SK-N-SH treated with all-trans-retinoic acid at 6 μM for 48 hours (cell line): ENCODE measurements around the gene AKR1D1.

Experiments used
- ATAC-seq: fragments of 200-7000 bp; cut with Tn5 transposase; 3 replicates; pipeline ENCODE4 v1.9.1; 2020; ENCODE audit warnings: mild to moderate bottlenecking, moderate library complexity
- ARNTL ChIP-seq: fragments of 450-650 bp; formaldehyde crosslinking; IDR thresholded peaks from 2 replicates; pipeline ENCODE4 v1.5.0; 2020; ENCODE audit warnings: low read depth, mild to moderate bottlenecking, moderate library complexity, borderline replicate concordance
- CSDC2 ChIP-seq: fragments of 250-450 bp; sonication (Bioruptor Pico); IDR thresholded peaks from 2 replicates; pipeline ENCODE4 v1.5.0; 2020; ENCODE audit warnings: mild to moderate bottlenecking, moderate library complexity
- ESRRG ChIP-seq: fragments of 250-450 bp; sonication (Bioruptor Pico); IDR thresholded peaks from 2 replicates; pipeline ENCODE4 v1.6.1; 2021; ENCODE audit warnings: mild to moderate bottlenecking
- GLIS3 ChIP-seq: fragments of 250-450 bp; sonication (Bioruptor Pico); IDR thresholded peaks from 2 replicates; pipeline ENCODE4 v1.5.0; 2020; ENCODE audit warnings: mild to moderate bottlenecking, moderate library complexity
- ISL1 ChIP-seq: fragments of 250-450 bp; sonication (Bioruptor Pico); IDR thresholded peaks from 2 replicates; pipeline ENCODE4 v2.1.2; 2022; ENCODE audit warnings: mild to moderate bottlenecking, moderate library complexity
- OSR1 ChIP-seq: fragments of 250-450 bp; sonication (Bioruptor Pico); IDR thresholded peaks from 2 replicates; pipeline ENCODE4 v1.8.0; 2022; ENCODE audit warnings: moderate library complexity, mild to moderate bottlenecking, inconsistent platforms
- PATZ1 ChIP-seq: fragments of 250-450 bp; sonication (Bioruptor Pico); IDR thresholded peaks from 2 replicates; pipeline ENCODE4 v1.8.0; 2020; ENCODE audit warnings: mild to moderate bottlenecking, moderate library complexity, borderline replicate concordance
- PPARA ChIP-seq: fragments of 250-450 bp; sonication (Bioruptor Pico); IDR thresholded peaks from 2 replicates; pipeline ENCODE4 v1.5.0; 2020; ENCODE audit warnings: mild to moderate bottlenecking, borderline replicate concordance
- RARB ChIP-seq: fragments of 250-450 bp; sonication (Bioruptor Pico); IDR thresholded peaks from 2 replicates; pipeline ENCODE4 v1.8.0; 2021; ENCODE audit warnings: mild to moderate bottlenecking, moderate library complexity
- SNAI2 ChIP-seq: fragments of 250-450 bp; sonication (Bioruptor Pico); IDR thresholded peaks from 2 replicates; pipeline ENCODE4 v1.5.0; 2020; ENCODE audit warnings: mild to moderate bottlenecking, moderate library complexity
- TCF4 ChIP-seq: fragments of 250-450 bp; sonication (Bioruptor Pico); IDR thresholded peaks from 2 replicates; pipeline ENCODE4 v1.8.0; 2021; ENCODE audit warnings: mild to moderate bottlenecking, moderate library complexity, borderline replicate concordance
- TOX ChIP-seq: fragments of 250-450 bp; sonication (Bioruptor Pico); IDR thresholded peaks from 2 replicates; pipeline ENCODE4 v1.8.0; 2021; ENCODE audit warnings: mild to moderate bottlenecking, moderate library complexity, borderline replicate concordance
- ZC3H10 ChIP-seq: fragments of 250-450 bp; sonication (Bioruptor Pico); IDR thresholded peaks from 2 replicates; pipeline ENCODE4 v1.5.1; 2021; ENCODE audit warnings: mild to moderate bottlenecking, moderate library complexity
- ZFP3 ChIP-seq: fragments of 250-450 bp; sonication (Bioruptor Pico); IDR thresholded peaks from 2 replicates; pipeline ENCODE4 v1.5.0; 2020; ENCODE audit warnings: mild to moderate bottlenecking, moderate library complexity
- ZFP30 ChIP-seq: fragments of 450-650 bp; formaldehyde crosslinking; IDR thresholded peaks from 2 replicates; pipeline ENCODE4 v1.5.0; 2022; ENCODE audit warnings: mild to moderate bottlenecking, moderate library complexity
- ZNF565 ChIP-seq: fragments of 450-650 bp; formaldehyde crosslinking; conservative IDR thresholded peaks from 2 replicates; pipeline ENCODE4 v1.5.0; 2020; ENCODE audit warnings: low read depth, mild to moderate bottlenecking, moderate library complexity
- ZNF70 ChIP-seq: fragments of 450-650 bp; formaldehyde crosslinking; IDR thresholded peaks from 2 replicates; pipeline ENCODE4 v1.5.0; 2020; ENCODE audit warnings: mild to moderate bottlenecking, moderate library complexity
- ZNF8 ChIP-seq: fragments of 450-650 bp; formaldehyde crosslinking; IDR thresholded peaks from 2 replicates; pipeline ENCODE4 v1.5.0; 2020; ENCODE audit warnings: mild to moderate bottlenecking, moderate library complexity
- TF ChIP-seq, protein P1 (sequence below): fragments of 250-450 bp; sonication (Bioruptor Pico); IDR thresholded peaks from 2 replicates; pipeline ENCODE4 v1.5.0; 2020; ENCODE audit warnings: mild to moderate bottlenecking, moderate library complexity
- TF ChIP-seq, protein P2 (sequence below): fragments of 250-450 bp; sonication (Bioruptor Pico); IDR thresholded peaks from 2 replicates; pipeline ENCODE4 v1.5.1; 2021; ENCODE audit warnings: mild to moderate bottlenecking, moderate library complexity
- TF ChIP-seq, protein P3 (sequence below): fragments of 250-450 bp; sonication (Bioruptor Pico); IDR thresholded peaks from 2 replicates; pipeline ENCODE4 v1.5.1; 2020; ENCODE audit warnings: low read depth, mild to moderate bottlenecking, moderate library complexity

Gene AKR1D1

GRCh38 chr7:138162236-138162635 lies 86.0 kb downstream of the AKR1D1 start:
- ATAC-seq = no peak
- TF ChIP-seq ZNF8 (CRISPR knock-in tag) (no peak), ZFP30 (CRISPR knock-in tag) (no peak), TCF4 (CRISPR knock-in tag) (no peak), ZC3H10 (no peak), ISL1 (CRISPR knock-in tag) (no peak), CSDC2 (CRISPR knock-in tag) (no peak), PATZ1 (CRISPR knock-in tag) (no peak), SNAI2 (CRISPR knock-in tag) (no peak), GLIS3 (CRISPR knock-in tag) (no peak), ZNF70 (CRISPR knock-in tag) (no peak), RARB (no peak), ZFP3 (no peak), ZNF565 (CRISPR knock-in tag) (no peak), ESRRG (CRISPR knock-in tag) (no peak)
- TF ChIP-seq, protein P1, sequence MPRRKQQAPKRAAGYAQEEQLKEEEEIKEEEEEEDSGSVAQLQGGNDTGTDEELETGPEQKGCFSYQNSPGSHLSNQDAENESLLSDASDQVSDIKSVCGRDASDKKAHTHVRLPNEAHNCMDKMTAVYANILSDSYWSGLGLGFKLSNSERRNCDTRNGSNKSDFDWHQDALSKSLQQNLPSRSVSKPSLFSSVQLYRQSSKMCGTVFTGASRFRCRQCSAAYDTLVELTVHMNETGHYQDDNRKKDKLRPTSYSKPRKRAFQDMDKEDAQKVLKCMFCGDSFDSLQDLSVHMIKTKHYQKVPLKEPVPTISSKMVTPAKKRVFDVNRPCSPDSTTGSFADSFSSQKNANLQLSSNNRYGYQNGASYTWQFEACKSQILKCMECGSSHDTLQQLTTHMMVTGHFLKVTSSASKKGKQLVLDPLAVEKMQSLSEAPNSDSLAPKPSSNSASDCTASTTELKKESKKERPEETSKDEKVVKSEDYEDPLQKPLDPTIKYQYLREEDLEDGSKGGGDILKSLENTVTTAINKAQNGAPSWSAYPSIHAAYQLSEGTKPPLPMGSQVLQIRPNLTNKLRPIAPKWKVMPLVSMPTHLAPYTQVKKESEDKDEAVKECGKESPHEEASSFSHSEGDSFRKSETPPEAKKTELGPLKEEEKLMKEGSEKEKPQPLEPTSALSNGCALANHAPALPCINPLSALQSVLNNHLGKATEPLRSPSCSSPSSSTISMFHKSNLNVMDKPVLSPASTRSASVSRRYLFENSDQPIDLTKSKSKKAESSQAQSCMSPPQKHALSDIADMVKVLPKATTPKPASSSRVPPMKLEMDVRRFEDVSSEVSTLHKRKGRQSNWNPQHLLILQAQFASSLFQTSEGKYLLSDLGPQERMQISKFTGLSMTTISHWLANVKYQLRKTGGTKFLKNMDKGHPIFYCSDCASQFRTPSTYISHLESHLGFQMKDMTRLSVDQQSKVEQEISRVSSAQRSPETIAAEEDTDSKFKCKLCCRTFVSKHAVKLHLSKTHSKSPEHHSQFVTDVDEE (CRISPR knock-in tag) = no peak
- TF ChIP-seq, protein P2, sequence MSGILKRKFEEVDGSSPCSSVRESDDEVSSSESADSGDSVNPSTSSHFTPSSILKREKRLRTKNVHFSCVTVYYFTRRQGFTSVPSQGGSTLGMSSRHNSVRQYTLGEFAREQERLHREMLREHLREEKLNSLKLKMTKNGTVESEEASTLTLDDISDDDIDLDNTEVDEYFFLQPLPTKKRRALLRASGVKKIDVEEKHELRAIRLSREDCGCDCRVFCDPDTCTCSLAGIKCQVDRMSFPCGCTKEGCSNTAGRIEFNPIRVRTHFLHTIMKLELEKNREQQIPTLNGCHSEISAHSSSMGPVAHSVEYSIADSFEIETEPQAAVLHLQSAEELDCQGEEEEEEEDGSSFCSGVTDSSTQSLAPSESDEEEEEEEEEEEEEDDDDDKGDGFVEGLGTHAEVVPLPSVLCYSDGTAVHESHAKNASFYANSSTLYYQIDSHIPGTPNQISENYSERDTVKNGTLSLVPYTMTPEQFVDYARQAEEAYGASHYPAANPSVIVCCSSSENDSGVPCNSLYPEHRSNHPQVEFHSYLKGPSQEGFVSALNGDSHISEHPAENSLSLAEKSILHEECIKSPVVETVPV = no peak

DNA sequence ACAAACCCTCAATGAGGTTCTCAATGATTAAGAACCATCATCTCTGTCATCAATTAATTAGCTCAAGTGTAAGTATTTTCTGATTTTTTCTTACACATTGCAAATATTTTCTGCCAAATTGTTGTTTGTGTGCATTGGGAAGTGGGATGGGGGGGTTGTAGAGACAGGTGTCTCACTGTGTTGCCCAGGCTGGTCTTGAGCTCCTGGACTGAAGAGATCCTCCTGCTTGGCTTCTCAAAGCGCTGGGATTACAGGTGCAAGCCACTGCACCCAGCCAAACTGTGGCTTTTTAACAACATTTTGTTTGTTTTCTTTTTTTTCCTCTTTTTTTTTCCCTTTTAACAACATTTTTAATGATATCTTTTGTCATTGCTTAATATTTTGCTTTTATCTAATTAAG lies 87.5 kb downstream of the AKR1D1 start:
- ATAC-seq = no peak
- TF ChIP-seq SNAI2 (CRISPR knock-in tag) (no peak), OSR1 (CRISPR knock-in tag) (no peak), GLIS3 (CRISPR knock-in tag) (no peak), ZNF70 (CRISPR knock-in tag) (no peak), ZFP30 (CRISPR knock-in tag) (no peak), ISL1 (CRISPR knock-in tag) (no peak), ZNF8 (CRISPR knock-in tag) (no peak), ZC3H10 (no peak)
- TF ChIP-seq, all 23 proteins: peak for 0

- ATAC-seq = no peak
- TF ChIP-seq ZNF8 (CRISPR knock-in tag) = no peak
- no peak for TF ChIP-seq PATZ1 (CRISPR knock-in tag)
- TF ChIP-seq OSR1 (CRISPR knock-in tag) = no peak
- TF ChIP-seq ZFP3 = no peak
- TF ChIP-seq ZNF70 (CRISPR knock-in tag) = no peak
- TF ChIP-seq, protein P1 (CRISPR knock-in tag) = no peak
Measured at GRCh38 chr7:138164804-138165203, 88.5 kb downstream of the AKR1D1 start.

DNA sequence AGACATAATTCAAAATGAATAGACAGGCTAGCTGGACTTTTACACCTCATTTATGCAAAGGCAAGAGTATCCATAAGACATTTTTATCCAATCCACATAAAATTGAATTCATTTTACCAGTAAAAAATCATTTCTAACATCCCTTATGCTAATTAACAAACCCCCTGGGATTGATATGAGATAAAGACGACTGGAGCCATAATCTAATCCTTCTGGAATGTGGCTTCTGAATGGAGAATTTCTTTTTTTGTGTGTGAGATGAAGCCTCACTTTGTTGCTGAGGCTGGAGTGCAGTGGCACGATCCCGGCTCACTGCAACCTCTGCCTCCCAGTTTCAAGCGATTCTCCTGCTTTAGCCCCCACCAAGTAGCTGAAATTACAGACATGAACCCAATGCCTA lies 90.4 kb downstream of the AKR1D1 start:
- ATAC-seq = no peak
- TF ChIP-seq OSR1 (CRISPR knock-in tag) = no peak
- TF ChIP-seq ZNF8 (CRISPR knock-in tag) = no peak
- TF ChIP-seq PPARA = no peak
- no peak for TF ChIP-seq ZNF70 (CRISPR knock-in tag)
- TF ChIP-seq TOX (CRISPR knock-in tag) = no peak
- TF ChIP-seq ARNTL (CRISPR knock-in tag) = no peak
- TF ChIP-seq TCF4 (CRISPR knock-in tag) = no peak
- TF ChIP-seq, protein P3, sequence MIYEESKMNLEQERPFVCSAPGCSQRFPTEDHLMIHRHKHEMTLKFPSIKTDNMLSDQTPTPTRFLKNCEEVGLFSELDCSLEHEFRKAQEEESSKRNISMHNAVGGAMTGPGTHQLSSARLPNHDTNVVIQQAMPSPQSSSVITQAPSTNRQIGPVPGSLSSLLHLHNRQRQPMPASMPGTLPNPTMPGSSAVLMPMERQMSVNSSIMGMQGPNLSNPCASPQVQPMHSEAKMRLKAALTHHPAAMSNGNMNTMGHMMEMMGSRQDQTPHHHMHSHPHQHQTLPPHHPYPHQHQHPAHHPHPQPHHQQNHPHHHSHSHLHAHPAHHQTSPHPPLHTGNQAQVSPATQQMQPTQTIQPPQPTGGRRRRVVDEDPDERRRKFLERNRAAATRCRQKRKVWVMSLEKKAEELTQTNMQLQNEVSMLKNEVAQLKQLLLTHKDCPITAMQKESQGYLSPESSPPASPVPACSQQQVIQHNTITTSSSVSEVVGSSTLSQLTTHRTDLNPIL = no peak
- TF ChIP-seq ZFP3 = no peak
